ENCODE measurements around the gene ZNF207.

DNA sequence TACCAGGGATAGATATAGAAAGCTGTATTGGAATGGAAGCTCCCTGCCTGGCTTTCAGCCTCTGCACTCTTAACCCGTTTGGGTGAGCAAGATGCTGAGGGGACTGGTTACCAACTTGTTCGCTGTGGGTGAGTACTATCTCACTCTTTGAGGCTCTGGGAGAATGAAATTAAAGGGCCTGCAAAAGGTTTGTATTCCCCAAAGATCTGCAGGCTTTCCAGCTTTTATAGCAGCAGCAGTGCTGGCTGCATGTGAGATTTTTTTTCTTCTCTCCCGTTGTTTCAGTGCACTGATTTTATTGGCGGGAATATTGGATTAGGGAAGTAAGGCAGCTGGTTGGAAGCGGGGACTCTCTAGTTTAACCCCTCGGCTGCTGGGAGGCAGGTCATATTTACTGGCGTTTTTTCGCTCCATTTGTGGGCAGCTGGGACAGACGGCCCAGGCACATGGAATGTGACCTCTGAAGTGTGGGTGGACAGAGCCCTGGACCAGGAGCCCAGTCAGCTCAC is 38.9 kb upstream of the ZNF207 start:
- no peak for TF ChIP-seq E2F6 (IDR thresholded peaks at IDR 0.05; ENCODE audit: borderline replicate concordance, low read depth)
- TF ChIP-seq, protein P1, sequence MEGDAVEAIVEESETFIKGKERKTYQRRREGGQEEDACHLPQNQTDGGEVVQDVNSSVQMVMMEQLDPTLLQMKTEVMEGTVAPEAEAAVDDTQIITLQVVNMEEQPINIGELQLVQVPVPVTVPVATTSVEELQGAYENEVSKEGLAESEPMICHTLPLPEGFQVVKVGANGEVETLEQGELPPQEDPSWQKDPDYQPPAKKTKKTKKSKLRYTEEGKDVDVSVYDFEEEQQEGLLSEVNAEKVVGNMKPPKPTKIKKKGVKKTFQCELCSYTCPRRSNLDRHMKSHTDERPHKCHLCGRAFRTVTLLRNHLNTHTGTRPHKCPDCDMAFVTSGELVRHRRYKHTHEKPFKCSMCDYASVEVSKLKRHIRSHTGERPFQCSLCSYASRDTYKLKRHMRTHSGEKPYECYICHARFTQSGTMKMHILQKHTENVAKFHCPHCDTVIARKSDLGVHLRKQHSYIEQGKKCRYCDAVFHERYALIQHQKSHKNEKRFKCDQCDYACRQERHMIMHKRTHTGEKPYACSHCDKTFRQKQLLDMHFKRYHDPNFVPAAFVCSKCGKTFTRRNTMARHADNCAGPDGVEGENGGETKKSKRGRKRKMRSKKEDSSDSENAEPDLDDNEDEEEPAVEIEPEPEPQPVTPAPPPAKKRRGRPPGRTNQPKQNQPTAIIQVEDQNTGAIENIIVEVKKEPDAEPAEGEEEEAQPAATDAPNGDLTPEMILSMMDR (IDR thresholded peaks at IDR 0.05), result no peak
- no peak for TF ChIP-seq SREBF2 (IDR thresholded peaks at IDR 0.05)
- no peak for TF ChIP-seq POLR2A (IDR thresholded peaks at IDR 0.05; ENCODE audit: low read length)
- no peak for TF ChIP-seq MAFK (IDR thresholded peaks at IDR 0.05; ENCODE audit: partially characterized antibody)
- TF ChIP-seq RARB (CRISPR knock-in tag; IDR thresholded peaks at IDR 0.05), result no peak
